ENCODE measurements around the gene RPA3. TPM values are rescaled to one million over a fixed set of nuclear protein-coding genes. Genes with fewer than 3 reads are reported as not detected.

The RPA3 gene
- total RNA-seq, 1 experiment from 2014 or later = 61.4 TPM

DNA sequence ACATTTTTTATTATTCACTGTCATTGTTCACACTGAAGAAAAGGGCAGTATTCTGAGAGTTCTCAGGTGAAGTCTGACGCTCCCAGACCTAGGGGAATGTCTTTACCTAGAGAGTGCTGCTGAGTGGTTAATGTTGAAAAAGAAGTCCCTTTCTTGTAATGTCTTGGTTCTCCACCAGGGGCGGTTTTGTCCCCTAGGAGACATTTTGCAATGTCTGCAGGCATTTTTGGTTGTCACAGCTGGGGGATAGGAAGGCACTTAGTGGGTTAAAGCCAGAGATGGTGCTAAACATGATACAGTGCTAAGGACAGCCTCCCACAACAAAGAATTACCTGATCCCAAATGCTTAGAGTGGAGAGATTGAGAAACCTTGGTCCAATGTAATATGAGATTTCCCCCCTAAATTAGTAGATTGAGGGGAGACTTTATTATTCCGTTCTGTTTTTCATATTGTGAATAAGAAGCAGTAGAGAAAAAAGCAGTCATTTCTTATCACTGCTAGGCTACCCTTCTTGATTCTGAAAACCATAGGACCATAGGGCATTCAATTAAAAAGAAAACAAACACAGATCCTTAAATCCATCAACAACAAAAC, 64.7 kb downstream of the RPA3 start:
- no peak overlapping the region for H3K4me3 ChIP-seq (ENCODE audit: low read depth, low read length, poor library complexity, severe bottlenecking)
- ChIA-PET CTCF (no interaction called here), POLR2A (ENCODE audit: low non-redundant PET) (no interaction called here)
- no TSS peak for BruUV-seq (replicated peaks)
- intact Hi-C loops (cut with micrococcal nuclease; ENCODE audit: unreplicated experiment) = no loop called here
- peak; percentile 48 for DNase-seq (ENCODE audit: low spot score)
- no peaks in the 10 kb centered on the region for H3K36me3 ChIP-seq (ENCODE audit: insufficient read depth, low read length, poor library complexity, severe bottlenecking)
- no peaks in the 10 kb centered on the region for H3K9me3 ChIP-seq (ENCODE audit: low read depth, low read length, poor library complexity, severe bottlenecking)
- H3K27me3 ChIP-seq (replicated peaks; ENCODE audit: insufficient read depth, low read depth, low read length, poor library complexity) = no peaks in the 10 kb centered on the region
- H3K27ac ChIP-seq (ENCODE audit: low read depth, low read length, poor library complexity, severe bottlenecking) = no peak overlapping the region
- no peak for TF ChIP-seq EZH2 (IDR thresholded peaks at IDR 0.05; ENCODE audit: borderline replicate concordance, low read depth, low read length, poor library complexity, severe bottlenecking)
- TF ChIP-seq, protein P1, sequence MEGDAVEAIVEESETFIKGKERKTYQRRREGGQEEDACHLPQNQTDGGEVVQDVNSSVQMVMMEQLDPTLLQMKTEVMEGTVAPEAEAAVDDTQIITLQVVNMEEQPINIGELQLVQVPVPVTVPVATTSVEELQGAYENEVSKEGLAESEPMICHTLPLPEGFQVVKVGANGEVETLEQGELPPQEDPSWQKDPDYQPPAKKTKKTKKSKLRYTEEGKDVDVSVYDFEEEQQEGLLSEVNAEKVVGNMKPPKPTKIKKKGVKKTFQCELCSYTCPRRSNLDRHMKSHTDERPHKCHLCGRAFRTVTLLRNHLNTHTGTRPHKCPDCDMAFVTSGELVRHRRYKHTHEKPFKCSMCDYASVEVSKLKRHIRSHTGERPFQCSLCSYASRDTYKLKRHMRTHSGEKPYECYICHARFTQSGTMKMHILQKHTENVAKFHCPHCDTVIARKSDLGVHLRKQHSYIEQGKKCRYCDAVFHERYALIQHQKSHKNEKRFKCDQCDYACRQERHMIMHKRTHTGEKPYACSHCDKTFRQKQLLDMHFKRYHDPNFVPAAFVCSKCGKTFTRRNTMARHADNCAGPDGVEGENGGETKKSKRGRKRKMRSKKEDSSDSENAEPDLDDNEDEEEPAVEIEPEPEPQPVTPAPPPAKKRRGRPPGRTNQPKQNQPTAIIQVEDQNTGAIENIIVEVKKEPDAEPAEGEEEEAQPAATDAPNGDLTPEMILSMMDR (conservative IDR thresholded peaks at IDR 0.05; ENCODE audit: low read depth, low read length) = peak; percentile 60
- H3K4me1 ChIP-seq (ENCODE audit: insufficient read depth, low read length, poor library complexity, severe bottlenecking) = no peaks in the 10 kb centered on the region

DNA sequence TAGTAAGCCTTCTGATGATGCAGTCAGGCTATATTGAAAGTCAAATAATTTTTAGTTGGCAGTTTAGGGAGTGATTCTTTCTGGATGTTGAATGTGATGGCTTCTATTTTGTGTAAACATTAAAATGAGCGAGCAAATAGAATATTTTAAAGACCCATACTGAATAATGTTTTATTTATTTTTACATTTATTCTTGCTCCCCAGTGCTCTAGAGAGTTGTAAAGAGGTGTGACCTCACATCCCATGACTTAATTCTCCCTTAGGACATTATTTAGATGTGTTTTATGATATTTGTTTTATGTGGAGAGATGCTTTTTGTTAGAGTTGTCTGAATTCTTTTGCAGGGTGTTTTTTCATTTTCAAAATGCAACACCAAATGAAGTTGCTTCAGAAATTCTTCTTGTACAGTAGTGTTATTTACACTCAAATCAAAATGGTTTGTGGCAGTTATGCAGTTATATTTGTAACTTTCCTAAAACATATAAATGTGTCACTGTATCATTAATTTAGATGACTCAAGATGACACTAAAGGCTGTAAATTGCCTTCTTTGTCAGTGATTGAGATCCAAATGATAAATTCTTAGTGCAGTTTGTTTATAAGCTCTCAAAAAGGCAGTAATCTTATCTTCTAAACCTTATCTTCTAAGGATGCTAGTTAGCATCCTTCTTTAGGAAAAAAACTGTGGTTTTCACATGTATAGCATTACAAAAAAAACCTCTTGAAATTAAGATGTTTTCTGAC, 65.4 kb downstream of the RPA3 start:
- intact Hi-C loops (cut with micrococcal nuclease; ENCODE audit: unreplicated experiment) = no loop called here
- CTCF ChIA-PET = no interaction called here
- Histone ChIP-seq H3K9me3 (ENCODE audit: low read depth, low read length, poor library complexity, severe bottlenecking) (no peaks in the 10 kb centered on the region), H3K27me3 (replicated peaks; ENCODE audit: insufficient read depth, low read depth, low read length, poor library complexity) (no peaks in the 10 kb centered on the region), H3K4me1 (ENCODE audit: insufficient read depth, low read length, poor library complexity, severe bottlenecking) (no peaks in the 10 kb centered on the region), H3K36me3 (ENCODE audit: insufficient read depth, low read length, poor library complexity, severe bottlenecking) (no peaks in the 10 kb centered on the region), H3K4me3 (ENCODE audit: low read depth, low read length, poor library complexity, severe bottlenecking) (no peak overlapping the region), H3K27ac (ENCODE audit: low read depth, low read length, poor library complexity, severe bottlenecking) (no peak overlapping the region)
- no peak for DNase-seq (ENCODE audit: low spot score)
- TF ChIP-seq, protein P1 (conservative IDR thresholded peaks at IDR 0.05; ENCODE audit: low read depth, low read length) = no peak
- TF ChIP-seq EZH2 (IDR thresholded peaks at IDR 0.05; ENCODE audit: borderline replicate concordance, low read depth, low read length, poor library complexity, severe bottlenecking) = no peak
- no TSS peak for BruUV-seq (replicated peaks)
- POLR2A ChIA-PET (ENCODE audit: low non-redundant PET) = no interaction called here

DNA sequence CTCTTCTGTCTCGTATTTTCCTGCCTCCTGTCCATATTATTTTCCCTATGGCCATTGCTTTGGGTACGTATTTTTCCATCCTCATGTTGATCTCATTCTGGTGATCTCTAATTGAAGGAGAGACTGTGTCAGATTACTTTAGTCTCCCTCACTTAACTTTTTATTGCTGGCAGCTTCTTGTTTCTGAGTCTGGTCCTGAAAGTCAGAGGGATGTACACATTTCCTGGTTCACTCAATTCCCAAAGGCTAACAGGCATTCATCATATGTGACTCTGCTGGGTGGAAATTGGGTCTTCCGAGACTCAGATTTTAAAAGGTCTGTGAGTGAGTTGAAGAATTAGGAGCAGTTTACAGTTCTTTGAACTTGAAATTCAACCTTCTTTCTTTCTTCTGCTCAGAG, 66.9 kb downstream of the RPA3 start:
- no peaks in the 10 kb centered on the region for H3K9me3 ChIP-seq (ENCODE audit: low read depth, low read length, poor library complexity, severe bottlenecking)
- no peaks in the 10 kb centered on the region for H3K36me3 ChIP-seq (ENCODE audit: insufficient read depth, low read length, poor library complexity, severe bottlenecking)
- no peak overlapping the region for H3K4me3 ChIP-seq (ENCODE audit: low read depth, low read length, poor library complexity, severe bottlenecking)
- H3K27ac ChIP-seq (ENCODE audit: low read depth, low read length, poor library complexity, severe bottlenecking) = no peak overlapping the region
- DNase-seq (ENCODE audit: low spot score) = no peak
- intact Hi-C loops (cut with micrococcal nuclease; ENCODE audit: unreplicated experiment) = no loop called here
- BruUV-seq (replicated peaks) = no TSS peak
- POLR2A ChIA-PET (ENCODE audit: low non-redundant PET) = no interaction called here
- CTCF ChIA-PET = no interaction called here
- TF ChIP-seq, protein P1 (conservative IDR thresholded peaks at IDR 0.05; ENCODE audit: low read depth, low read length) = no peak
- TF ChIP-seq EZH2 (IDR thresholded peaks at IDR 0.05; ENCODE audit: borderline replicate concordance, low read depth, low read length, poor library complexity, severe bottlenecking) = no peak
- H3K4me1 ChIP-seq (ENCODE audit: insufficient read depth, low read length, poor library complexity, severe bottlenecking) = no peaks in the 10 kb centered on the region
- no peaks in the 10 kb centered on the region for H3K27me3 ChIP-seq (replicated peaks; ENCODE audit: insufficient read depth, low read depth, low read length, poor library complexity)
